CD4-positive, alpha-beta T cell treated with Interleukin-1 beta for 1 hour (primary cell): ENCODE data around the gene SUCLG2.

ENCODE experiments used
- DNase-seq, 2 donors: peaks; one replicate each; pipeline ENCODE4 v3.0.0-alpha.2; 2020 to 2022

Gene SUCLG2

GRCh38 chr3:67648701-67649100 is 5.7 kb downstream of the SUCLG2 start:
- no peak for DNase-seq

GRCh38 chr3:67648229-67648628 is 6.2 kb downstream of the SUCLG2 start:
- no peak for DNase-seq

DNA sequence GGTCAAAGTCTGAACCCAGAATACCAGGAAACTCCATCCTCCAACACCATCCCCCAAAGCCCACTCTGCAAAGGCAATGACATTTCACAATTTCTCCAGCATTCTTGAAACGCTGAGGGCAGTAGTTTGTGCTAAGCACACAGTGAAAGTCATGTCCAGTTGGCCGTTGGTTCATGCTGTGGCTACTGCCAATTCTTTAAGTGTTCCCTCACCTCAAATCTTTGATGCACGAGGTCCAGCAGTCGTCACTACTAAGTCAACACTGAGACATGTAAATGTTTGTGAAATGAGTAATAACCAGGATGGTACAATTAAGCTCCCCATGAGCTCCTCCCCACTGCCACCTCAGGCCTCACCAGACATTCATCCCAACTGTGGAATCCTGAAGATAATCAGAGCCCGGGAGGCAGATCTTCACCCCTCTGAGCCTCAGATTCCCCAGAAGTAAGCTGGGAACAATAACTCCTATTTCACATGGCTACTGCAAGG is 7.0 kb downstream of the SUCLG2 start:
- no peak for DNase-seq

GRCh38 chr3:67646586-67647234 is 7.7 kb downstream of the SUCLG2 start:
- DNase-seq, result no peak

DNA sequence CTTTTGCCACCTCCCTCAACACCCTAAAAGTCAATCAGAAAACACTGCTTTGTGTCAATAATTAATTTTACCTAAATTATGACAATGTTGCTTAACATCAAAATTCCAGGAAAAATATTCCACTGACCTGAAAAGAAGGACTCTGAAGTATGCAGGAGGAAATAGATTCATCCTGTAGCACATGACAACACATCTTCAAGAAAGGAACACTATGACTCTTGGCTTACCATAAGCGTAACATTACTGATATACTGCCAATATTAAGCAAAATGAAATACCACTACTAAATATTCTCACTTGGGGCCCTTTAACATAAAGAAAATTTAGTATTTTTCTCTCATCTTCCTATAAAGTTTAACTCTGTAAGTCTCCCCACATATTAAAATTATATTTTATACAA is 9.6 kb downstream of the SUCLG2 start:
- DNase-seq, result no peak

- no peak for DNase-seq
These were observed 11.7 kb downstream of the SUCLG2 start for GRCh38 chr3:67642734-67643133.

DNA sequence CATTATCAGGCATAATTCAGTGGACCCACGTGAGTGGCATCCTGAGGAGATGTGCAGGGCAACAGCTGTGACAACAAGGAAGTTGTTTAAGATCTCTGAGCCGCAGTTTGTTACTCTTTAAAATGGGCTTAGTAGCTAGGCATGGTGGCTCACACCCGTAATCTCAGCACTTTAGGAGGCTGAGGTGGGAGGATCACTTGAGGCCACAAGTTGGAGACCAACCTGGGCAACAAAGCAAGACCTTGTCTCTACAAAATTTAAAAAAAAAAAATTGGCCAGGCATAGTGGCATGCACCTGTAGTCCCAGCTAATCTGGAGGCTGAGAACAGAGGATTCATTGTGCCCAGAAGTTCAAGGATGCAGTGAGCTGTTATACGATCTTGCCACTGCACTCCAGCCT is 12.2 kb downstream of the SUCLG2 start:
- no peak for DNase-seq

DNA sequence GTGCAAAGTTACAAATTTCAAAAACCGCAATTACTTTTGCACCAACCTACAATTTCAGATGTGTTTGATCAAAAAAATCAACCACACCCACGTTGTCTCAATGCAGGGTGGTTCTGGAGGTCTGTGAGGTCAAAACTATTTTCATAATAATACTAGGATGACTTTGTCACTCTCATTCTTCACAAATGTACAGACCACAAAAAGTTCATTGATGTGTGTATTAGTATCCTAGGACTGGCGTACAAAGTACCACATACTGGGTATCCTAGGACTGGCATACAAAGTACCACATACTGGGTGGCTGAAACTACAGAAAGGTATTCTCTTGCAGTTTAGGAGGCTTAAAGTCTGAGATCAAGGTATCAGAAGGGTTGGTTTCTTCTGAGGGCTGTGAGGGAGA is 13.0 kb downstream of the SUCLG2 start:
- no peak for DNase-seq

- DNase-seq, result no peak
These were observed 14.3 kb downstream of the SUCLG2 start for GRCh38 chr3:67640023-67640660.

- no peak for DNase-seq
These were observed 17.0 kb downstream of the SUCLG2 start for GRCh38 chr3:67637255-67637900.

DNA sequence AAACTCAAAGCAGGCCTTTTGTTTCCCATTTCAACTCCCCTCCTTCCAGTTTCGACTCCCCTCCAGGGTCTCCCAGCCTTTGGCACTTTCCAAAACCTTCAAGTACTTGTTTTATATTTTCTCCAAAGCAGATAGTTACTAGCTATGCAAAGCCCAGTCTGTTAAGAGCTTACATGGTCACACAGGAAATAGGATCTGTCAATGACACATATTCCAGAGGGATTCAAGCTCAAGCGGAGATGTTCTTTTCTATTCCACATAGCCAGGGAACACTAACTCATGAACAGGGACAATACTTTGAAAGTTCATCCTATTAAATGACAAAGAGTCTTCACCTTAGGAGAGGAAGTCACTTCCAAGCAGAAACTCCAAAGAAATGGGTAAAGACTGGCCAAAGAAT is 18.6 kb downstream of the SUCLG2 start:
- no peak for DNase-seq

DNA sequence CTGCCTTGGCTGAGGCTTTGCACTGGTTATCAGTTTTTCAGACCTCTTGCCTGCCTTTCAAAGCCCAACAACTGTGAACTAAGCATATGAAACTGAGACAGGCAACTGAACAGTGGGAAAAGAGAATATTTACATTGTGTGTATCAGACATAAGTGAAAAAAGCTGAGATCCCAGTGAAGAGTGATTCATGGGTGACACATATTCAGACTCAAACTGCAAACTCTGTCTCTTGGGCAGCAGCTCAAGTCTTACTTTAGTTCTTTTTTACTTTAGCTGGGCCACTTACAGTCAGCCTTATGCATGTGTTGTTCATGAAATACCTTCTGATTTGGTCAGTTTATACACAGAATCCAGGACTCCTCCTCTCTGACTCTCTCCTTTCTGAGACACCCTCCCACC is 19.2 kb downstream of the SUCLG2 start:
- DNase-seq, result no peak

GRCh38 chr3:67630666-67631362 is 23.6 kb downstream of the SUCLG2 start:
- DNase-seq, result no peak

DNA sequence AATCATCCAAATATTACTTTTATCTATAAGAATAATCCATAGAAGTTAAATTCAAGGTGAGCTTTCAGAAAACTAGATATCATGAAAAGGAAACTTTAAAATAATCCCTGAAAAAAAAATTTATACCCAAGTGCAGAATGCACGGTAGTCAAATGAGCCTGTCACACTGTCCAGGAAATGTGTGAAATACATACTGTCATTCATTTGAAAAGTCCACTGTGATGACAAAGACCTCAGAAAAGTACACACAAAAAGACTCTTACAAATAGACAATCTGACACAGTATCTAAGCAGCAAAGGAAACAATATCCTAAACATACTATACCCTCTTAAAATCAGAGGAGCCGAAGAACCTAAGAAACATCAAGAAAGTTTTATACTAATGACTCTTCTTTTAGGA is 29.7 kb downstream of the SUCLG2 start:
- DNase-seq, result no peak

GRCh38 chr3:67624078-67624477 is 30.3 kb downstream of the SUCLG2 start:
- no peak for DNase-seq

DNA sequence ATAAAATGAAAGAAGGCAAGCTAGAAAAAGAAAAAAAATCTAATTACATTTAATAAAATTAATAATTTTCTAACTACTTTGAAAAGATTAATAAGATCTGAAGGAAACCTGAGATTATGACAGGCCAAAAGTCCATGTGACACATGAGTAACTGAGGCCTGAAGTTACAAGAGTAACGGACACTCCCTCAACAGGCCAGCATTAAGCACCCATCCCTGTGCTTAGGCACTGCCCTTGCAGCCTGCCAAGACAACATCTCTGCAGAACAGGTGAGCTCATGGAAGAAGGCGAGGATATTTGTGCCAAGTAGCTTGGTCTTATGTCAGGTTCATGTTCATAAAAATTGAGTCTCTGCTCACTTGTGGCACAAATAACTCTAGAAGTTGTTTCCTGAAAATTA is 31.8 kb downstream of the SUCLG2 start:
- DNase-seq, result no peak

DNA sequence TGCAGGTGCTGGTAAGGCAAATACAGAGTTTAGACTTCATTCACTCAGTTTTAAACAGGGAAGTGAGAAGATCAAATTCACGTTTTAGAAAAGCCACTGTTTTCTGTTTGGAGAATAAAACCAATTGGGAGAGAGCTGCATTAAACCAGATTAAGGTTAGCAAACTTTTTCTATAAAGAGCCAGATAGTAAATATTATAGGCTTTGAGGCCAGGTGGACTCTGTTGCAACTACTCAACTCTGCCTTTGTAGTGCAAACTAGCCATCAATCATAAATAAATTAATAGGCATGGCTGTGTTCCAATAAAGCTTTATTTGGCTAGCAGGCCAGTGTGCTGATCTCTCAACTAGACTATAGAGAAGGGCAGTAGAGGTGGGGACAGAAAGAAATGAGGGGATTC is 33.5 kb downstream of the SUCLG2 start:
- no peak for DNase-seq

GRCh38 chr3:67619991-67620390 is 34.4 kb downstream of the SUCLG2 start:
- no peak for DNase-seq

- DNase-seq, result no peak
These were observed 36.9 kb downstream of the SUCLG2 start for GRCh38 chr3:67617518-67617917.

GRCh38 chr3:67616046-67616445 is 38.4 kb downstream of the SUCLG2 start:
- DNase-seq, result no peak

DNA sequence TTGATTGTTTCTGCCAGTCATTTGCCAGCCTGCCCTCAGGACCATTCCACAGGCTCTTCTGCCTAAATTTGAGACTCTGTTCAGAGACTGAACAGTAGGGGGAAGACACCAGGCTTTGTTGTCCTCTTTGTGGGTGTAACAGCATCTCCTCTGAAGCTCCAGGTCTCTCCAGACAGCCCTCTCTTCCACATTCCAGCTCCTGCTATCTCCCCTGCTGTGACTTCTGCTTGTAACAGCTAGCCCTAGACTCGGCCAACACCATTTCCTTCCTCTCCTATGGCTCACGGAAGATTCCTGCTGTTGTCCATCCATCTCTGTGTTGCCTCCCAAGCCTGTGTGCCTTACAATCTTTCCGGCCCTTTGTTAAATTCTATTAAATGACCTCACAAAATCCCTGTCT is 40.2 kb downstream of the SUCLG2 start:
- no peak for DNase-seq

DNA sequence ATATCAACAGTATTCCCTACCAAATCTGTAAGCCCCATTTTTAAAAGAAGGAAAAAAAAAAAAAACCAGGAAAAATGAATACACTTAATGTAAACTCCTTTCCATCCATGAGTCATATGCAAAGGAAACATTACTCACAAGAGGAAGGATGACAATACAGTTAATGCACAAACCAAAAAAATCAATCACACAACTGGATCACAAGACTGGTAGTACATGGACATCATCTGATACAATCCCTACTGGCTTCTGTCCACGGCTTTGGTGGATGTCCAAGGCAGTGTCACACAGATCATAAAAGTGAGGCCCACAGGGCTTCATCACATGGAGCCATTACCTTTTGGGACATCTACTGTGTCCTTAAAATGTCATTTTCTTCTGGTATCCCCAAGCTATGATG is 44.0 kb downstream of the SUCLG2 start:
- DNase-seq, result no peak

DNA sequence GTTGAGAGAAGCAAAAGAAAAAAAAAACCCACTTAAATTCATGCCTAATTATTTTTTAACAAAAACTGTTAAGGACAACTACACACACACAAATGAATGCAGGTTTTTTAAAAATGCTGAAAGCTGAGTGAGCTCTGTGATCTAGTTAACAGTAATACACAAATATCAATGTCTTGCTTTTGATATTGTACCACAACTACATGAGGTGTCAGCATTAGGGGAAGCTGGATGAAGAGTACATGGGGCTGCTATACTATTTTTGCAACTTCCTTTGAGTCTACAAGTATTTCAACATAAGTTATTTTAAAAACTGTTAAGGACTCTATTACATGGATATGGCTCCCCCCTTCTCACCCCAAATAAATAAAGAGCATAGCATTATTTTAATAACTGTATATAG is 44.7 kb downstream of the SUCLG2 start:
- no peak for DNase-seq

DNA sequence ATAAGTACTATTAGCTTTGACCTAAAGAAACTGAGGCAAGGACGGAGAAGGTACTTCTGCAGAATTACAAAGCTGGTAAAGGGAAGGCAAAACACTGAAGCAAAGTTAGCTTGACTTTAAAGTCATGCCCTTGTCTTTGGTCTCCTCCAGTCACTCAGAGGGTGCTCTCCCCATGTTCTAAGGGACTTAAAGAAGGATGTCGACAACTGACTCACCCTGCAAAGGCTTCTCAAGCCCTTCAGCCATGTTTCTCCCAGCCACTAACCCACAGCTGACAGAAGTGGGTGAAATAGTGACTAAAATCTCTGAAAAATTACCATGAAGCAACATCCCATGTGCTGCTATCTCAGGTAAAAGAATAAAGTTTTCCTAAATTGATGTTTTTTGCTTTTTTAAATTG is 46.4 kb downstream of the SUCLG2 start:
- no peak for DNase-seq
